ENCODE results near the gene AANAT. TPM values are rescaled to one million over a fixed set of nuclear protein-coding genes. Genes with fewer than 3 reads are reported as not detected.

The AANAT gene
- total RNA-seq, 4 donors from 2014 or later, result not detected

DNA sequence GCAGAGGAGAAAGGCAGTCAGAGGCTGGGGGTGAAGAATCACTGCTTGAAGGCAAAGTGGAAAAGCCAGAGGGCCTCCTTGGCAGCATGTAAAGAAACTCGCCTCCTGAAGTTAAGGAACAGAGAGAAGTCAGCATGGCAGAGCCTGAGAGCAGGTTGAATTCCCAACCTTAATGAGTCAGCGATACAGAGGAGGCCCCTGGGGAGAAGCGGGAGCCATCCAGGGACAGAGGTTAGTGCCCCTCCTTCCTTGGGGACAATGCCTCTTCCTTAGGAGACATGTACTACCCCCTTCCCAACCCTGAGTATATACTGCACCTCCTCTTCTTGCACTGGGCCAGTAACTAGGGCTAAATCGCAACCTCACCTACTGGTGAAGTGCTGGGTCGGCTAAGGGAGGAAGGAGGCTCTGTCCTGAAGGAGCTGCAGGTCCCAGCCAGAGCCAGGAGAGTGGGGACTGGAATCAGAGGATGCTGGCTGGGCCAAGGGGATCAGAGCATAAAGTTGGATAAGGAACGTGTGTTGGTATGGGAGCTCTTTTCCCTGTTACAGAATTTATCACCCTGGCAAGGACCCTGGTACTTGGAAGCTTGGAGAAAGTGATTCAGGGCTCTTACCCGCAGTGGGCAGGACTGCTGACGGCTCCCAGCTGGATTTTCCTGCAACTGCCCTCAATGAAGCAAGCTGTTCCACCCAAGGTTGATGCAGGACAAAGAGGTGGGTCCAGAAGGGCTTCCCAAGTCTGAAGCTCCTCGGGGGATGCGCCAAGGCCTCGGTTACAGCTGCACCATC, 5.4 kb upstream of the AANAT start:
- TF ChIP-seq, protein P1, sequence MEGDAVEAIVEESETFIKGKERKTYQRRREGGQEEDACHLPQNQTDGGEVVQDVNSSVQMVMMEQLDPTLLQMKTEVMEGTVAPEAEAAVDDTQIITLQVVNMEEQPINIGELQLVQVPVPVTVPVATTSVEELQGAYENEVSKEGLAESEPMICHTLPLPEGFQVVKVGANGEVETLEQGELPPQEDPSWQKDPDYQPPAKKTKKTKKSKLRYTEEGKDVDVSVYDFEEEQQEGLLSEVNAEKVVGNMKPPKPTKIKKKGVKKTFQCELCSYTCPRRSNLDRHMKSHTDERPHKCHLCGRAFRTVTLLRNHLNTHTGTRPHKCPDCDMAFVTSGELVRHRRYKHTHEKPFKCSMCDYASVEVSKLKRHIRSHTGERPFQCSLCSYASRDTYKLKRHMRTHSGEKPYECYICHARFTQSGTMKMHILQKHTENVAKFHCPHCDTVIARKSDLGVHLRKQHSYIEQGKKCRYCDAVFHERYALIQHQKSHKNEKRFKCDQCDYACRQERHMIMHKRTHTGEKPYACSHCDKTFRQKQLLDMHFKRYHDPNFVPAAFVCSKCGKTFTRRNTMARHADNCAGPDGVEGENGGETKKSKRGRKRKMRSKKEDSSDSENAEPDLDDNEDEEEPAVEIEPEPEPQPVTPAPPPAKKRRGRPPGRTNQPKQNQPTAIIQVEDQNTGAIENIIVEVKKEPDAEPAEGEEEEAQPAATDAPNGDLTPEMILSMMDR (IDR thresholded peaks at IDR 0.05; ENCODE audit: low read depth), result no peak

DNA sequence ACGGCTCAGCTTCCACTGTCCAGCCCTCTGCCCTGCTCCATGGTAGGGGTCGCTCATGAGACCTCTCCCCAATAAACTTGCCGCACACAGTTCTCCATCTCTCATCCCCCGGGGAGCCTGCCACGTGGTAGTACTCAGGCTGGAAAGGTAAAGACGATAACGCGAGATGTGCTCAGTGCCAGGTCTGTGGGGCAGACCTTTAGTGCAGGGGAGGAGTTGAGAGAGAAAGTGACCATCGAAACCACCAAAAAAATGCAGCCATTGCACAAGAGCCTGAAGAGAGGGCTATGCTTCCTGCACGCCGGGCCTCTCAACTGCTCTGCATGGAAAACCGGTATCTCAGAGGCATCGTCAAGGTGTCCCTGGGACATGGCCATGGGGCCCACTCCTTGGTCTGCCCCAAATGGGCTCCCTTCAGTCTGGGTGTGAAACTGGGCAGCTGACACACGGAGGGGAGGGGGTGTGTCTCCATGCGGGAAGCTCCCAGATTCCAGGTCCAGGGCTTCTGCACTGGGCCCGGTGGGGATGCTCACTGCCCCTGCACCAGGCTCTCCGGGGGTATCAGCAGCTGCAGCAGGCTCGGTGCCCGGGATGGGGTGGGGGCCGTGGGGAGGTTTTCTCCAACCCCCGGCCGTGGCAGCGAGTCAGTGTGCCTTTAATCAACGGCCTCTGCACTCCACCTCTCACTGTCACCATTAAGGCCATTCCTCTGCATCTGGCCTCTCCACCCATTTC, 4.7 kb upstream of the AANAT start:
- TF ChIP-seq, protein P1 (IDR thresholded peaks at IDR 0.05; ENCODE audit: low read depth), result no peak

DNA sequence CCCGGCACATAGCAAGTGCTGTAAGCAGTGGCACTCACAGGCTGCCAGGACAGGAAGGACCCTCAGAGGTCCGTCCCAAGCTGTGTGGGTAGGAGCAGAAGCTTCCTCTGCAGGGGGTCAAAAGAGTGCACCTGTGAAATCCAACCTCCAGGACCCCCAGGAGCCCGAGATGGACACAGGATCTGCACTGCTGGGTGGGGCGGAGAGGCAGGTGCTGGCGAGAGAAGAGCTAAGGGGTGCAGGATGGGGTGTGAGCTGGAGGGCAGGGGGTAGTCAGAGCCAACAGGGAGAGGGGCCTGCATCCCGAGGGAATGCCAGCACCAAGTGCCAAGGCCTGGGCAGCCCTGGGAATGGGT, 650 bp upstream of the AANAT start:
- TF ChIP-seq, protein P1 (IDR thresholded peaks at IDR 0.05; ENCODE audit: low read depth), result no peak

DNA sequence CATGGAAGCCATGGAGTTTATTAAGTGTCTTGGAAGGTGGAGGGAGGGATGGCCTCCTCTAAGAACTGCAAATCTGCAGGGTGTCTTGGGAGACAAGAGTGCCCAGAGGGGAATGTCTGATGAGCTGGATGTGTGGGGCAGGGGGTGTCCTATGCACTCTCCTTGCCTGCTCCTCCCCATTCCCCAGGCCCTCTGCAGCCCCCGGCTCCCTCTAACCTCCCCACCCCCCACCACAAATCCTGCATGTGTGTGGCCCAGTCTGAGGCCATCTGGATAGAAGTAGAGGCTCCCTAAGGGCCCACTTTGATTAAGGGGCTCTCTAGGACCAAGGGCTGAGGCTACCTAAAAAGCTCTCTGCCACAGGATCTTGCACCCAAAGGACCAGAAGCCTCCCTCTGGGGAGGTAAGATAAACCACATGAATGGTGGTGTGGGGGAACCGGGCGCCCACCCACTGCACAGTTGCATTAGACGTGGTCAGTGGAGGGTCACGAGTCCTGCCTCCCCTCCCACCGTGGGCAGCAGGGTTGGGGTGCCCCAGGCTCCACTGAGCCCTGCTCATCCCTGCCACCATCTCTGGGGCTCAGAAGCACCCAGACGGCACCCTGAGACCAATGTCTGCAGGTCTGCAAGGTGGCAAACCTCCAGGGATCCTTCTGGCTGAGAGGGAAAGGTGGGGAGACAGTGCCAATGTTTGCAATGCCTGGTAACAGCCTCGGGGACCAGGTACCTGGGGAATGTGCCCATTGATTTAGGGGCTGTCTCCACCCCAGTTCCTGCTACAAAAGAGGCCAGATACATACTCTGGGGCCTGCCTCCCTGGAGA, 618 bp downstream of the AANAT start:
- TF ChIP-seq, protein P1 (IDR thresholded peaks at IDR 0.05; ENCODE audit: low read depth), result no peak

DNA sequence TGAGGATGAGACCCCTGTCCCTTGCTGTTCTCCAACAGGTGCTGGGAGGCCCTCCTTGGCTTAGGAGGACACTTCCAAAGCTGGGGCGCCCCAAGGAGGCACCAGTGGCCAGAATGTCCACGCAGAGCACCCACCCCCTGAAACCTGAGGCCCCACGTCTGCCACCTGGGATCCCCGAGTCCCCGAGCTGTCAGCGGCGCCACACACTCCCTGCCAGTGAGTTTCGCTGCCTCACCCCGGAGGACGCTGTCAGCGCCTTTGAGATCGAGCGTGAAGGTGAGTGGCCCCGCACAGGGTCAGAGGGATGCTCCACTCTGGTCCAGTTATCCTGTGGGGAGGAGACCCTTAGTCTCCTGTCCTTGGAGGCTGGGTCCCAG, 1.2 kb downstream of the AANAT start:
- TF ChIP-seq, protein P1 (IDR thresholded peaks at IDR 0.05; ENCODE audit: low read depth), result no peak

DNA sequence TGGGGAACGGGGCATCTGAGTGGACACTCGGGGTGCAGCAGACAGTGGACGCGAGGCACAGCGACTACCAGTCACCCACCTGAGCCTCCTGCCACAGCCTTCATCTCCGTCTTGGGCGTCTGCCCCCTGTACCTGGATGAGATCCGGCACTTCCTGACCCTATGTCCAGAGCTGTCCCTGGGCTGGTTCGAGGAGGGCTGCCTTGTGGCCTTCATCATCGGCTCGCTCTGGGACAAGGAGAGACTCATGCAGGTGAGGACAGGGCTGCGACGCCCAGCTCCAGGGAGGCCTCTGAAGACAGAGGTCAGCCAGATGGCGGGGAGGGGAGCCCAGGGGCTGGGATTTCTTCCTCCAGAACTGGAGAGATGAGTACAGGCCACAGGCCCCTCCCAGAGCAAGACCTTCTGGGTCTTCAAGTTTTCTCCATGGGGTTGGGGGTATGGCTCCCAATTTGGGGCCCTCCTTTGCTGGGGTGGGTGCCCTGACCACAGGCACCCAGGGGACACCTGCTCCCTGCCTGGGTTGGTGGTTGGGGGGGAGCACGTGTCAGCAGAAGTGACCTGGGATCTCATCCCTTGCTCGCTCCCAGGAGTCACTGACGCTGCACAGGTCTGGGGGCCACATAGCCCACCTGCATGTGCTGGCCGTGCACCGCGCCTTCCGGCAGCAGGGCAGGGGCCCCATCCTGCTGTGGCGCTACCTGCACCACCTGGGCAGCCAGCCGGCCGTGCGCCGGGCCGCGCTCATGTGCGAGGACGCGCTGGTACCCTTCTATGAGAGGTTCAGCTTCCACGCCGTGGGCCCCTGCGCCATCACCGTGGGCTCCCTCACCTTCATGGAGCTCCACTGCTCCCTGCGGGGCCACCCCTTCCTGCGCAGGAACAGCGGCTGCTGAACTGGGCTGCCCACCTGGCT, 1.9 kb downstream of the AANAT start:
- TF ChIP-seq, protein P1 (IDR thresholded peaks at IDR 0.05; ENCODE audit: low read depth), result no peak

All from subcutaneous adipose tissue (tissue), 4 donors.